Measurements from ENCODE around the gene ADARB2.

DNA sequence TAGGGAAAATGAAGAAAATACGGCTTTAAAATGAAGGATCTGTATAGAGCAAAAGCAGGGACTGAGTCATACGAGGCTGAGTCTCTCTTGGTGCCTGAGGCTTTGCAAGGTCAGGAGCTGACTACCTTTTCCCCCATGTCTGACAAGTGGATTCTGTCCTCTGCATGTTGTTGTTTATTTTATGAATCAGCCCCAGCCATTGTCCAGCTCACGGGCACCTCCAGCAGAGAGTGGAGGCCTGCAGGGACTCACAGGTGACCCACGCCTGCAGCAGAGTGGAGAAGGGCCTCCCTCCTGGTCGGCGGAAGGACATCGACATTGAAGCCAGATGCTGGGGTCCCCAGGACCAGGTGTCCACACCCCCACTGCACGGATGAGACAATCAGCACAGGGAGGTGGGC, 447.3 kb downstream of the ADARB2 start:
- TF ChIP-seq POLR2A (IDR thresholded peaks at IDR 0.05), result no peak
- TF ChIP-seq, protein P1, sequence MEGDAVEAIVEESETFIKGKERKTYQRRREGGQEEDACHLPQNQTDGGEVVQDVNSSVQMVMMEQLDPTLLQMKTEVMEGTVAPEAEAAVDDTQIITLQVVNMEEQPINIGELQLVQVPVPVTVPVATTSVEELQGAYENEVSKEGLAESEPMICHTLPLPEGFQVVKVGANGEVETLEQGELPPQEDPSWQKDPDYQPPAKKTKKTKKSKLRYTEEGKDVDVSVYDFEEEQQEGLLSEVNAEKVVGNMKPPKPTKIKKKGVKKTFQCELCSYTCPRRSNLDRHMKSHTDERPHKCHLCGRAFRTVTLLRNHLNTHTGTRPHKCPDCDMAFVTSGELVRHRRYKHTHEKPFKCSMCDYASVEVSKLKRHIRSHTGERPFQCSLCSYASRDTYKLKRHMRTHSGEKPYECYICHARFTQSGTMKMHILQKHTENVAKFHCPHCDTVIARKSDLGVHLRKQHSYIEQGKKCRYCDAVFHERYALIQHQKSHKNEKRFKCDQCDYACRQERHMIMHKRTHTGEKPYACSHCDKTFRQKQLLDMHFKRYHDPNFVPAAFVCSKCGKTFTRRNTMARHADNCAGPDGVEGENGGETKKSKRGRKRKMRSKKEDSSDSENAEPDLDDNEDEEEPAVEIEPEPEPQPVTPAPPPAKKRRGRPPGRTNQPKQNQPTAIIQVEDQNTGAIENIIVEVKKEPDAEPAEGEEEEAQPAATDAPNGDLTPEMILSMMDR (IDR thresholded peaks at IDR 0.05), result no peak
